Head of caudate nucleus (tissue), 42 donors: ENCODE data around the gene BRSK1.

Source experiments
- DNase-seq, 42 donors: peaks; one replicate each; pipeline versions ENCODE4 v3.0.0 to v3.0.0-alpha.2; 2020 to 2021; ENCODE audit warnings: mixed read lengths in 7 of 42
- intact Hi-C: fragments of 100-400 bp; cut with DNase I; formaldehyde crosslinking; loops from one replicate; pipeline ENCODE4 v1.15.0; 2022

The BRSK1 gene

DNA sequence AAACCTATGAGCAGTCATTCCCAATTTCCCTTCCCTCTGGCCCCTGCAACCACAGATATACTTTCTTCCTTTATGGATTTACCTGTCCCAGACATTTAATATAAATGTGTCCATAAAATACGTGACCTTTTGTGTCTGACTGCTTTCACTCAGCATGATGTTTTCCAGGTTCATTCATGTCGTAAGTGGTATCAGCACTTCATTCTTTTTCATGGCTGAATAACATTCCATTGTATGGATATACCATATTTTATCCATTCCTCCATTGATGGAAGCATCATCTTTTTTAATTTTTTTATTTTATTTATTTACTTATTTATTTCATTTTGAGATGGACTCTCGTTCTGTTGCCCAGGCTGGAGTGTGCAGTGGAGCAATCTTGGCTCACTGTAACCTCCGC is 17.0 kb upstream of the BRSK1 start:
- DNase-seq, result no peak
- intact Hi-C loops, result no loop called here

DNA sequence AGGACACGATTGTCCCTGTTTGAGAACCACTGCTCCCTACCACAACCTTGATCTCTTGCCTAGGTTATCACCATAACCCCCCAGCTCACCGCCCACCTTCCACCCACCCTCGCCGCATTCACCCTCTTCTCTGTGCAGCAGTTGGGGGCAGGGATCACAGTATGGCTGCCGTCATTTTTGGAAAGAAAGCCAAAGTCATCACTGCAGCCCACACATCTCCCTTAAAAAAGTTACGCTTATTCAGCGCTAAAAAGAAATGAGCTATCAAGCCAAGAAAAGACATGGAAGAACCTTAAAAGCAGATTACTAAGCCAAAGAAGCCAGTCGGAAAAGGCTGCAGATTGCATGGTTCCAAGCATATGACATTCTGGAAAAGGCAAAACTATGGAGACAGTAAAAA is 14.5 kb upstream of the BRSK1 start:
- intact Hi-C loops, result no loop called here
- peak in 39 of 42 donors; percentile 35 to 90 (median 69) for DNase-seq

DNA sequence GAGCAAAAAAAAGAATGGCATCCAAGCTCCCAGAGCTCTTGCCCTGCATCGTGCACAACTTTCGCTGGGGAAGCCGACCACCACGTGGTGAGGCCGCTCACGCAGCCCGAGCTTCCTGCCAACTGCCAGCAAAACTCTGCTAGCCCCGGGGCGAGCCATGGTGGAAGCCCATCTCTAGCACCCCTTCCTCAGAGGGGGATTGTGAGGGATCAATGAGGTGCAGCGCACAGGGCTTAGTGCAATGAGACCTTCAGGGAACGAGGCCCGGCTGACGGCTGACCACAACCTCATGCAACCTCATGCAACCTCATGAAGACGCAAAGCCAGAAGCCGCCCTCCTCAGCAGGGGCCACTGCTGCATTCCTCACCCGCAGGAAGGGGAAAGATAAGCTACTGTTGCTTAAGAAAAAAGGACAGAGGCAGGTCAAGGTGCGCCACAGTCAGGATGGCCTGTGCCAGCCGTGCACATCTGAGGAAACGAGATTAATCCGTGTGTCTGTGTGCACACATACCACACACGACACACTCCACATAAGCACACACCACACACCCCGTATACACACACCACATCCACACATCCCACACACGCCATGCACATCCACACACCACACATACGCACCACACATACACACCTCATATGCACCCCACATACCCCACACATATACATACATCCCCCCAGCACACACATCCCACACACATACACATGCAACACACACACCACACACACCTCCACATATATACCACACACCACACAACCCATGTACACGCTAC is 13.4 kb upstream of the BRSK1 start:
- intact Hi-C loops, result no loop called here
- no peak for DNase-seq

DNA sequence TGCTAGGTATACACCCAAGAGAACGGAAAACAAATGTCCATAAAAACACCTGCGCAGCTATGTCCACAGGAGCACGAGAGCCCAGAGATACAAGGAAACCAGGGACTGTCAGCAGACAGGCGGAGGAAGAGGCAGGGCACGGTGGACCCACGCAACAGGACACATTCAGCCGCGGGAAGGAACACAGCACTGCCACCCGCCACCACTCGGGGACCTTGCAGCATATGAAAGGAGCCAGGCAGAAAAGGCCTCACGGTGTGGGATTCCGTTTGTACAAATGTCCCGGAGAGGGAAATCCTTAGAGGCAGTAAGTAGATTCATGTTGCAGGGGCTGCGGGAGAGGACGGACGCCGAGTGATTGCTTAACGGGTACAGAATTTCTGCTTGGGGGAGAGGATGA is 11.7 kb upstream of the BRSK1 start:
- DNase-seq, result no peak
- intact Hi-C loops, result no loop called here

DNA sequence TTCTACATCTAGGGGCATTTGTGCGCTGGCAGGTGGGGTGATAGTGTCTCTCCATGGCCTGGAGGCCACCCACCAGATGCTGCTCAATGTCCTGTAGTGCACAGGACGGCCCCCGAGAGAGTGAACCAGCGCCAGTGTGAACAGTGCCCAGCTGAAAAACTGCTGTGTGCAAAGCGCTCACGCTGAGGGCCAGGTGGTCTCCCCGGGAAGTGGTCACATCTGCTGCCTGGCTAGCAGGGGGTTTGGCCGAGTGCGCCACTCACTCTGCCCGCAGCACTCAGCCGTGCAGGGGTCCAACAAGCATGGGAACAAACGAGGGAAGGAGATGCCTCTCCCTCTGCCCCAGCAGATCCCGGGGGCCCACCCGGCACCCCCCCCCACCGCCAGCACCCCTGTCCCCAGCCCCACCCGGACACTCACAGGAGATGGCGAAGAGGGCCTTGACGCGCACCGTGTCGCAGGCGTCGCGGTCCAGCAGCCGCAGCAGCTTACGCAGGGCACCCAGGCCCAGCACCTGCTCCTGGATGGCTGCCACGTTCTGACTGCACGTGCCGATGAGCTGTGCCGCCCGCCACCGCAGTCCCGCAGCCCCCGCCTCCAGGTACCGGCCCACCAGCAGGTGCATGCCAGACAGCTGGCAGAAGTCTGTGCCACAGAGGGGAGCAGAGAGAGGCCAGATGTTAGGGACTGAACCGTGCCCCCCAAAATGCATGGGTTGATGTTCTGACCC is 9.7 kb upstream of the BRSK1 start:
- DNase-seq, result peak in 24 of 42 donors; percentile 33 to 77 (median 64)
- intact Hi-C loops, result no loop called here

DNA sequence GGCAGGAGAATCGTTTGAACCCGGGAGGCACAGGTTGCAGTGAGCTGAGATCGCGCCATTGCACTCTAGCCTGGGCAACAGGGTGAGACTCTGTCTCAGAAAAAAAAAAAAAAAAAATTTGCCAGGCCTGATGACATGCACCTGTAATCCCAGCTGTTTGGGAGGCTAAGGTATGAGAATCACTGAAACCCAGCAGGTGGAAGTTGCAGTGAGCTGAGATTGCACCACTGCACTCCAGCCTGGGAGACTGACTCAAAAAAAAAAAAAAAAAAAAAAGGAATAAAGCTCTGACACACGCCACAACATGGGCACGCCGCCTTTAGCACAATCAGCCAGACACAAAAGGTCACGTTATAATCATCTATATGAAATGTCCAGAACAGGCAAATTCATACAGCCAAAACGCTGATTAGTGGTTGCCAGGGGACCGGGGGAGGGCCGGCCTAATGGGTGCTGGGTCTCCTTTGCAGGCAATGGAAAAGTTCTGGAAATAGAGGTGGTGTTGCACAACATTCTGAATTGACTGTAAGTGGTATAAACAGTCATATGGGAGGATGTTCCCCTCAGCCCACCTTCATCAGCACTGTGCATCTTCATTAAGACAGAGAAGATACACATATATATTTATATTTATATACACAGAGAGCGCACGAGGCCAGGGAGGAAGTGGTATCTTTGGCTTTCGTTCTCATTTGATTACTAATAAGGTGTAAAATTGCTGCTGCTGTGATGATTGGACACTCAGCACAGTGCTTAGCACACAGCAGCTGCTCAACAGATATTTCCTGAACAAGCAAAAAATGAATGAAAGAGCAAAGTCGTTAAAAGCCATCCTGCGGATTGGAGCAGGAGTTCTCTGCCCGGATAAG is 7.7 kb upstream of the BRSK1 start:
- no peak for DNase-seq
- intact Hi-C loops, result no loop called here

DNA sequence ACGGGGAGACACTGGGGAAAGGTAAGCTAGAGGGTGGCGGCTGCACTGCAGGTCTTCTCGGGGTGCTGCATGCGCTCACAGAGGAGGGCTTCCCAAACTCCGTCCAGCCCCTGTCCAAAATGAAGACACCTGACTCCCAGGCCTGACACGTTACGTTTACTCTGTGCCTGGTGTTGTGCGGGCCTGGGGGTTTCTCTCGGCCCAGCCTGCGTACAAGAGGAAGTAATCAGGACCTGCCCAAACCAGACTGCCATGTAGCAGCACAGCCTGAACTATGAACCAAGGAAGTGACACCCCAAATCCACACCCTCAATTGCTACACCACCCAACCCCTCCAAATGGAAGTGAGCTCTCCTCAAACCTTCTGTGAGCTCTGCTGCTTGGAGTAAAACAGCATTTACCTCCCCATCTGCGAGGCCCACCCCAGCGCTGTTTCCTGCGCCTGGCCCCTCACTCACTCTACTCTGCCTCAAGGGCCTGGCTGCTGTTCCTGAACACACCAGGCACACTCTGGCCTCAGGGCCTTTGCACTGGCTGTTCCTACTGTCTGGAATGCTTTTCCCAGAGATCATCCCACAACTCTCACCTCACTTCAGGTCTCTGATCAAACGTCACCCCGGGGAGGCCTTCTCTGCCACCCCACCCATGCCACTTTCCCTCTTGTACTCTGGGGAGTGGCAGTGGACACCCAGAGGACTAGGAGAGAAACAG is 6.9 kb upstream of the BRSK1 start:
- DNase-seq, result no peak
- intact Hi-C loops, result no loop called here

DNA sequence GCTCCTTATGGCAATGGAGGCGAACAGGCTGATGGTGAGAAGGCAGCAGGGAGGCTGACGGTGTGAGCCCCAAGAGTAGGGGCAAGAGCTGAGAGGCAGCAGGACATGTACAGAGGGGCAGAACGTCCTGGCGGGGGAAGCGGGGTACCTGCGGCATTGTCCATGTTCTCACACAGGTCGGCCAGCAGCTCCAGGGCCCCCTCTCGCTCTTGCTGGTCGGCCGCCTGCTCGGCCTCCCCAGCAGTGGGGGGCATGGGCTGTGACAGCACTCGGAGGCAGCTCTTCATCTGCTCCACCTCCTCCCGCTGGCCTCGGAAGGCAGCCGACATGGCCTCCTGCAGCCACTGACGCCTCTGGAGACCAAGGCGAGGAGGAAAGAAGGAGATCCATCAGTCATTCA is 6.3 kb upstream of the BRSK1 start:
- intact Hi-C loops, result no loop called here
- DNase-seq, result no peak

DNA sequence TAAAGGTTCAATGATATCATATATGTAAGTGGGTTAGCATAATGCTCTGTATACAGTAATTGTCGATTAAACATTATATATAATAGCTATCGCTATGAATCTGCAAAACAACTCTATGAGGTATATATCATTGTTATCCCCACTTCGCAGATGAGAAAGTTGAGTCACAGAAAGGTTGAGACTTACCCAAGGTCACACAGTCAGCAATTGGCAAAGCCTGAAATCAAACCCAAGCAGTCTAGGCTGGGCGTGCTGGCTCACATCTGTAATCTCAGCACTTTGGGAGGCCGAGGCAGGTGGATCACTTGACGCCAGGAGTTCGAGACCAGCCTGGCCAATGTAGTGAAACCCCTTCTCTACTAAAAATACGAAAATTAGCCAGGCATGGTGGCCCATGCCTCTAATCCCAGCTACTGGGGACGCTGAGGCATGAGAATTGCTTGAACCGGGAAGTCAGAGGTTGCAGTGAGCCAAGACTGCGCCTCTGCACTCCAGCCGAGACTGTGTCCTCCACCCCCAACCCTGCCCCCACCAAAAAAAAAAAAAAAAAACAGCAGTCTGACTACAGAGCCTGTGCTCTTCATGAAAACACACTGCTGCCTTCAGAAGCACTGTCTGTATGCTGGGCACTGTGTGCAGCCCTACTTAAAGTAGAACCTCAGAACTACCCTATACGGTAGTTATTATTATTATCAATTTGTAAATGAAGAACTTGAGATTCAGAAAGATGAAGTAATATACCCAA is 5.2 kb upstream of the BRSK1 start:
- intact Hi-C loops, result no loop called here
- DNase-seq, result peak in 1 of 42 donors; percentile 51

DNA sequence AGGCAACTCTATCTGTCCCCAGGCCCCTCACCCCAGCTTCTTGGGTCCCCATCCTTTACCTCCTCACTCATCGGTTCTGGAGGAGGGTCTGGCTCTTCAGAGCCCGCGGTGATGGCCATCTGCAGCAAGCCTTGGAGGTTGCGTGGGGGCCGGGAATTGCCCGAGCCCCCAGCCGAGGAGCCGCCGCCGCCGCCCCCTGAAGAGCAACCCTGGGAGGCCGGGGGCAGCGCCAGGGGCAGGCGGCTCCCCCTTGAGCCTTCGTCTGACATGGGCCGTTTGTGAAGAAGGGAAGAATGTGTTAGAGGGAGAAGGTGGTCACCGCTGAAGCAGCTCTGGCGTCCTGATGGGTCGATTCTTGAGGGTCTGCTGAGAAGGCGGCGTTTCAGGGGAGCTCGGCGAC is 4.5 kb upstream of the BRSK1 start:
- no peak for DNase-seq
- intact Hi-C loops, result no loop called here

DNA sequence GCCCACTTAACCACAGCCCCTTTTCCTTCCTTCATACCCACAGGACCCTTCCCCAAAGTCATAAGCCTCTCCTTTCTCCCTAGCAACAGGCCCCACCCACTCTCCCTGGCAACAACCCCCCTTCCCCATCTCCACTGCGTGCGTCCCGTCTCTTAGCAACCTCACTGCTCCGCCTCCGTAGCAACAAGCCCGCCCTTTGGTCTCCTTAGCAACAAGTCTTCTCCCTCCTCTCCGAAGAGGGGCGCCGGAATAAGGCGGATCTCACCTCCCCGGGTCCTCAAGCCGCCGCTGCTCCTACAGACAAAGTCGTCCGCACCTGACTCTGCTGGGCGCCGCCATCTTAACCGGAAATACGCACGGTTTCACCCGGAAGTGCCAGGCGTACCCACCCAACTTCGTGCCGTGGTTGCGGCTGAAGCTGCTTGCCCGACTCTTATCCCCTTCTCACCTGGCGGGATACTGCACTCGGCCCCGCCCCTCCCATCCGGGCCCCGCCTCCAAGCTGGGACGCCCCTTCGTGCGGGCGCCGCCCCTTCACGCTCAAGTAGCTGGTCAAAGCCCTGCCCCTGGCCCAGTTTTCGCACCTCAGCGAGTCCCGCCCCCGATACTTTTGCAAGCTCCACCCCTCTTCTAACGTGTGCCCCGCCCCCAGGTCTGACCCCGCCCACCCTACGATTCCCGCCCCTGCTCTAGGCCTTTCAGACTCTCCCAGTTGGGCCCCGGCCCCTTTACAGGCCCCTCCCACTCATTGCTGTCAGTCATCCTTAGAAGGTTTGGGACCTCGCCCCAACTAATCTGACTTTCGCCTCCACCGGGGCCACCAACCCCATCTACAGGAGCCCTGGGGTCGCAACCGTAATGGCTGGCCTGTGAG is 3.8 kb upstream of the BRSK1 start, which contains the start of gene HSPBP1:
TSS of gene HSPBP1 (minus strand) at position 341 of the 874 bp plus-strand sequence. CDS start 502 bp downstream, outside the sequence.
- peak; percentile 90 to 97 (median 94) for DNase-seq

DNA sequence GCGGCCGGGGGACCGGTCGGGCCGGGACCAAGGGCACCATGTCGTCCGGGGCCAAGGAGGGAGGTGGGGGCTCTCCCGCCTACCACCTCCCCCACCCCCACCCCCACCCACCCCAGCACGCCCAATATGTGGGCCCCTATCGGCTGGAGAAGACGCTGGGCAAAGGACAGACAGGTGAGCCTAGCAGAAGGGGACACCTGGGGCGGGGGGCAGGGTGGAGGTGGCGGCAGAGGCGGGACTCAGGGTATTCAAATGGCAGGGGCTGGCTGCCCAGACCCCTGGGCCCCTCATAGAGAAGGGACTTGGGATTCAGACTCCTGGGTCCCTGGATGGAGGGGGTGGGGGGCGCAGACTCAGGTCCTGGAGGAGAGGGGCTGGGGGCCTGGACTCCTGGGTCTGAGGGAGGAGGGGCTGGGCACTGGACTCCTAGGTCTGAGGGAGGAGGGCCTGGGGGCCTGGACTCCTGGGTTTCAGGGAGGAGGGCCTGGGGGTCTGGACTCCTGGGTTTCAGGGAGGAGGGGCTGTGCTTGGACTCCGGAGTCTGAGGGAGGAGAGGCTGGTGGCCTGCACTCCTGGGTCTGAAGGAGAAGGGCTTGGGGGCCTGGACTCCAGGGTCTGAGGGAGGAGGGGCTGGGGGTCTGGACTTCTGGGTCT is 735 bp downstream of the BRSK1 start:
- DNase-seq, result peak in 1 of 42 donors; percentile 13
- intact Hi-C loops, result no loop called here

More for the DNA sequence above, 3.8 kb upstream of the BRSK1 start, which contains the start of gene HSPBP1:
- intact Hi-C loops, result no loop called here

DNA sequence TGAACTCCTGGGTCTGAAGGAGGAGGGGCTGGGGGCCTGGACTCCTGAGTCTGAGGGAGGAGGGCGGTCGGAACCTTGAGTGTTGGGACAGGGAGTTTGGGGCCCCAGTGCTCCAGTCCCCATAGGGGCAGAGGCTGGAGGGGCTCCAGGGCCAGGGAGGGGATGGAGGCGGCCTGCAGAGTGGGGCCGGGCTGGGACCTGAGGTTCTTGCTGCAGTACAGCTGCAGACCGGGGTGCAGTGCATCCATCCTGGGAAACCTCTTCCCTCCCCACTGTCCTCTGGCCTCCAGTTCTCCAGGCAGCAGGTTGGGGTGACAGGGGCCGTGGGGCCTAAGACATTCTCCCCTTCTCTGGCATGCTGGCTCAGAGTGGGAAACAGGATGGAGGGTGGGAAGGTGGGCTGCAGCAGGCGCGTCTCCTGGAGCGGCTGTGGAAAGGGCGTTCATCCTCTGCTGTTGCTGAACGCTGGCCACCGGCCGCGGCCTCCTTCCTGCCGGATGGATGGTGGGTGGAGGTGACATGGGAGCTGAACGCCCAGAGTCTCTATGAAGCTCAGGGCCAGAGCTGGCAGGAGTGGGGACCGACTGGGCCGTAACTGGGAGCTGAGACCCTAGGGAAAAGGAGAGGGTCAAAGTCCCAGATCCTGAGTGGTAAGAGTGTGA is 1.6 kb downstream of the BRSK1 start:
- DNase-seq, result peak in 11 of 42 donors; percentile 17 to 64 (median 35)
- intact Hi-C loops, result no loop called here

DNA sequence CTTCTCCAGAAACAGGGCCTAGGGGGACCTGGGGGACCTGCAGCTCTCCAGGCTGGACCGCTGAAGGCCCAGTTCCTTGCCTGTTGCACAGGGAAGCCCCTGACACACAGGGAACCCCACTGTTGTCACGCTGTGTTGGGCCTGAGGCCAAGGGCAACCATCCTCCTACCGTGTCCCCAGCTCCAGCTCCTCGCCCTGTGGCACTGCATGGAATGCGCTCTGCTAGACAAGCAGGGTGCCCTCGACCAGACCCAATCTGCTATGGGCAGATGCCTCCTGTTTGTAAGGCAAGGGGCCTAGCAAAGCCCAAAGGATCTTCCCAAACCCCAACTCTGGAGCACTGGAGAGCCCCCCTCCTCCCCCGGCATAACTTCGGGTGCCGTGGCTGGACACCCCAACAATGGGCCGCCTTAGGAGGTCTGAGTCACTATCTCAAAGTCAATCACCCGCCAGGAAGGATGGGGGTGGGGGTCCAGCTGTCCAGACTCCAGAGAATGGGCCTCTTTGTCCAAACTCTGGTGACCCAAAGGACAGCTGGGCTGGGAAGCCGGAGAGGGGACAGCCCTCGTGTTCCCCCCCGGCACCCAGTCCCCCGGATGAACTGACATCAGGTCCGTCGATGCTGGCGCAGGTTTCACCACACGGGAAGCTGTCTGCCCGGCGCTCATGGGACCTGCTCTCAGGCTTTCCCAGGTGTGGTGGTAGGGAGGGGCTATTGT is 3.7 kb downstream of the BRSK1 start:
- peak; percentile 78 to 98 (median 94) for DNase-seq
- intact Hi-C loops, result no loop called here

DNA sequence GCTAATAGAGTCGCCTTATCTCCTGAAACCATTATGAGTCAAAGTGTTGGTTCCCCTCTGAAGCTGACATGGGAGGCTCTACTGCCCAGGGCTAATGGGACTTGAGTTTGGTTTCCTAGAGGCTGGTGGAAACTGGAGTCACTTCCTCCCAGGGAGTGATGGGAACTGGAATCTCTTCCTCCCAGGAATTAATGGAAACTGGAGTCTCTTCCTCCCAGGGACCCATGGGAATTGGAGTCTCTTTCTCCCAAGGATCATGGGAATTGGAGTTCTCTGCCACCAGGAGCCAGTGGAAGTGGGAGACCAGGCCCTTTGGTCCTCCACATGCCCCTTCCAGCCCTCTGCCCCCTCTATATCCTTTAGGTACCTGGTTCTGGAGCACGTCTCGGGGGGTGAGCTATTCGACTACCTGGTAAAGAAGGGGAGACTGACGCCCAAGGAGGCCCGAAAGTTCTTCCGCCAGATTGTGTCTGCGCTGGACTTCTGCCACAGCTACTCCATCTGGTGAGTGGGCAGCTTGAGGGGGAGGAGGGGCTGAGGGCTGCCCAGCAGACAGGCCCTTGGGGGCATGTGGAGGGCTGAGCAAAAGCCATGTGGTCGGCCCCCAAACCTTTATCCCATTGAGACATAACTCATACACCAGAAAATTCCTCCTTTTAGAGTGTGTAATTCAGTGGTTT is 5.5 kb downstream of the BRSK1 start:
- intact Hi-C loops, result no loop called here
- peak in 4 of 42 donors; percentile 17 to 57 (median 22) for DNase-seq
